Heart left ventricle (tissue), 13 donors: ENCODE measurements around the gene SP140.

Experiments
- POLR2A ChIP-seq, 2 donors: fragments of 450-650 bp; IDR thresholded peaks; one replicate each; pipeline ENCODE4 v1.6.1; 2017; ENCODE audit warnings: antibody characterized with exemption in 2 of 2, mild to moderate bottlenecking in 2 of 2, moderate library complexity in 2 of 2
- TF ChIP-seq, protein P1 (sequence below), 12 donors: fragments of 200-600 bp; sonication (generic) in 4 of 12; IDR thresholded peaks; one replicate each; pipeline versions ENCODE4 v1.5.0 to v1.8.0; 2018 to 2022; ENCODE audit warnings: antibody characterized with exemption in 12 of 12, mild to moderate bottlenecking in 5 of 12
- donor health status: ischemic (EF 13 %, LVEDD 7.1; RV severe dilation, severe dysfunction).
- donor health status: DM: no; HTN: yes; CAD: no.
- donor health status: DM: no; HTN: no; CAD: no.
- donor health status: ischemic (EF 25% LVEDD 6.9; RV normal size, moderate dysfunction).
- donor health status: ischemic (EF 25% LVEDD 5.7; RV mildly dilated, moderate dysfunction).
- donor health status: ischemic (EF 35%, LVEDD 5.7; RV mildly dilated, moderate dysfunction).
- donor health status: nonischemic (EF 11% LVEDD 7.7; RV severe dilation, severe dysfunction).
- donor health status: DM: yes; HTN: yes; CAD: no.
- donor health status: PGD.
- donor health status: ischemic (EF 29% LVEDD 5.4; RV normal size, mild dysfunction).
- donor health status: nonischemic (EF 23%, LVEDD 6.1; RV moderate dilation, normal function).

DNA sequence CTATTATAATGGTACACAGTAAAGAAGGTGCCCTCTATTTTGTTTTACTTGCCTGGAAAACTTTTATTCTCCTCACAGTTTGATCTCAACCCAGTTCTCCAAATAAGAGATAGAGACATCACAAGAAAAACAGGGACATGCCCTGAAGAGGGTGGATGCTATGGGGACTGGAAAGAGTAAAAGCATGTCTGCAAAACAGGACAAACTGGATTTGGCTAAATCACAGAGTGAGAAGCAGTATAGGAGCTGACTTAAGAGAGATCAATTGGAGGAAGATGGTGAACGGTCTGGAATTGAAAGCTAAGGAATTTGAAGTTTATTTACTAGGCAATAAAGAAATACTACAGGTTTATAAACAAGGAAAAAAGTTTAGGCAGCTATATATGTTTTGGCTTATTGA is 134.5 kb downstream of the SP140 start:
- no peak for TF ChIP-seq POLR2A (IDR thresholded peaks at IDR 0.05)
- TF ChIP-seq, protein P1, sequence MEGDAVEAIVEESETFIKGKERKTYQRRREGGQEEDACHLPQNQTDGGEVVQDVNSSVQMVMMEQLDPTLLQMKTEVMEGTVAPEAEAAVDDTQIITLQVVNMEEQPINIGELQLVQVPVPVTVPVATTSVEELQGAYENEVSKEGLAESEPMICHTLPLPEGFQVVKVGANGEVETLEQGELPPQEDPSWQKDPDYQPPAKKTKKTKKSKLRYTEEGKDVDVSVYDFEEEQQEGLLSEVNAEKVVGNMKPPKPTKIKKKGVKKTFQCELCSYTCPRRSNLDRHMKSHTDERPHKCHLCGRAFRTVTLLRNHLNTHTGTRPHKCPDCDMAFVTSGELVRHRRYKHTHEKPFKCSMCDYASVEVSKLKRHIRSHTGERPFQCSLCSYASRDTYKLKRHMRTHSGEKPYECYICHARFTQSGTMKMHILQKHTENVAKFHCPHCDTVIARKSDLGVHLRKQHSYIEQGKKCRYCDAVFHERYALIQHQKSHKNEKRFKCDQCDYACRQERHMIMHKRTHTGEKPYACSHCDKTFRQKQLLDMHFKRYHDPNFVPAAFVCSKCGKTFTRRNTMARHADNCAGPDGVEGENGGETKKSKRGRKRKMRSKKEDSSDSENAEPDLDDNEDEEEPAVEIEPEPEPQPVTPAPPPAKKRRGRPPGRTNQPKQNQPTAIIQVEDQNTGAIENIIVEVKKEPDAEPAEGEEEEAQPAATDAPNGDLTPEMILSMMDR (IDR thresholded peaks at IDR 0.05), result no peak
